Gastroesophageal sphincter (tissue), 4 donors: ENCODE data around the gene PABPN1L. TPM values are rescaled to one million over a fixed set of nuclear protein-coding genes. Genes with fewer than 3 reads are reported as not detected.

ENCODE experiments used
- ATAC-seq: fragments of 150-250 bp; one replicate; pipeline ENCODE4 v1.9.1; 2016; ENCODE audit warnings: mild to moderate bottlenecking, moderate library complexity
- H3K27ac ChIP-seq, 4 donors: fragments of 200-600 bp; sonication (generic) in 3 of 4; 1 replicate in 3 of 4; 2 replicates in 1 of 4; pipeline ENCODE4 v1.5.1; 2016 to 2019
- H3K27me3 ChIP-seq: fragments of 200-600 bp; sonication (generic); one replicate; pipeline ENCODE4 v1.5.1; 2019
- H3K36me3 ChIP-seq, 2 donors: fragments of 200-600 bp; sonication (generic); one replicate each; pipeline ENCODE4 v1.5.1; 2019; ENCODE audit warnings: control low read depth in 1 of 2
- H3K4me1 ChIP-seq, 3 donors: fragments of 200-600 bp; sonication (generic); 1 replicate in 2 of 3; 2 replicates in 1 of 3; pipeline ENCODE4 v1.5.1; 2016 to 2019; ENCODE audit warnings: control low read depth in 2 of 3
- H3K4me3 ChIP-seq, 2 donors: fragments of 200-600 bp; sonication (generic); one replicate each; pipeline ENCODE4 v1.5.1; 2019; ENCODE audit warnings: mild to moderate bottlenecking in 1 of 2, moderate library complexity in 1 of 2
- H3K9me3 ChIP-seq, 3 donors: fragments of 200-600 bp; sonication (generic); one replicate each; pipeline ENCODE4 v1.5.1; 2017 to 2019; ENCODE audit warnings: control low read depth in 2 of 3
- EP300 ChIP-seq: sonication (generic); formaldehyde crosslinking; IDR thresholded peaks from one replicate; pipeline ENCODE4 v1.6.1; 2017; ENCODE audit warnings: antibody characterized with exemption, mild to moderate bottlenecking
- POLR2A ChIP-seq, 2 donors: fragments of 450-650 bp; IDR thresholded peaks; one replicate each; pipeline ENCODE4 v1.6.1; 2017; ENCODE audit warnings: antibody characterized with exemption in 2 of 2, mild to moderate bottlenecking in 2 of 2, moderate library complexity in 1 of 2
- POLR2AphosphoS5 ChIP-seq: sonication (generic); formaldehyde crosslinking; IDR thresholded peaks from one replicate; pipeline ENCODE4 v1.6.1; 2017; ENCODE audit warnings: antibody characterized with exemption
- WGBS, 2 donors: methylation state at CpG; one replicate each; pipeline ENCODE4 v1.1.5; 2018; ENCODE audit warnings: low coverage in 1 of 2; 5-methylcytosine and 5-hydroxymethylcytosine counted together
- total RNA-seq, 4 donors: library from RNA; depleted of rRNA; stranded (reverse); fragments of >200 nt; gene quantifications; one replicate each; pipeline ENCODE4 v1.1.0, GENCODE V29; 2016
- TF ChIP-seq, protein P1 (sequence below), 4 experiments: fragments of 200-600 bp in 2 of 4; fragments of 450-650 bp in 2 of 4; sonication (generic) in 1 of 4; IDR thresholded peaks; one replicate each; pipeline ENCODE4 v1.5.1; 2017 to 2019; ENCODE audit warnings: antibody characterized with exemption in 4 of 4, mild to moderate bottlenecking in 2 of 4, moderate library complexity in 2 of 4

PABPN1L gene
- under 1 TPM in 1 of 4 donors, not detected in 3; 0.54 TPM for total RNA-seq

DNA sequence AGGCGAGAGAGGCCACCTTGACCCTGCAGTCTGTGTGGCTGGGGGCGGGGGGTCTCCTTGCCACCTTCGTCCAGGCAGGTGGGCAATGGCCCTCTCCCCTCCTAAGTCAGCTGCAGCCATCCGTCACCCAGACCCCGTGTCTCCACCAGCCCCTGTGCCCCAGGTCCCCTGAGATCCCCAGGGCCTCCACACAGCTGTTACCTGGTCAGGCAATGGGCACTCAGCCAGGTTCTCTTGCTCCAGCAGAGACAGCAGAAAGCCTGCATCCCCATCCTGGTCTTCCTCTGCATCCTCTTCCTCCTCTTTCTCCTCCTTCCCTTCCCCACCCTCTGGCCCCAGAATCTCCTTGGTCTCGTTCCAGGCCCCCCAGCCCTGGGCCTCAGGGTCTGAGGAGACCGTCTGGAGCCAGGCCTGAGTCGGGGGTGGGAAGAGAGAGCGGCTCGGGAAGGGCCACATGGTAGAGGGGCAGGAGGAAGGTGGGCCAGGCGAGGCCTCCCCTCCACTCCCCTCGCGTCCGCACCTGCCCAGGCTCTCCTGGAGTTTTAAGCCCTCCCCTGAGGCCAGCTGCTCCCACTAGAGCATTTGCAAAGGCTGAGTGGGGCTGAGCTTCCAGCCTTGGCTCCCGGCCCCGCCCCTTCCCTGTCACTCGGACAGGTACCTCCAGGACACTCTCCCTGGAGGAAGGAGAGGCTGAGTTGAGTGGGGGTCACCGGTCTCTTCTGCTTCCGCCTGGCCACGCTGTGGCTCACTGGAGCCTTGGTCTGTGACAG, at the start of gene PABPN1L:
Gene PABPN1L (minus strand): TSS at position 510 of the 770 bp plus-strand sequence. CDS start 54 bp downstream, at position 456.
- Histone ChIP-seq H3K4me3 (no peak within 1 kb of the TSS), H3K27ac (no peak within 1 kb of the TSS), H3K4me1 (peaks cover 0 to 11% (median 0%) of the 10 kb centered on the region in 3 donors), H3K36me3 (peaks cover 0 to 27% of the 10 kb centered on the region in 2 donors), H3K27me3 (peaks cover 53% of the 10 kb centered on the region), H3K9me3 (no peaks in the 10 kb centered on the region)
- WGBS, 2 donors: 48% methylated on average over 2 of the region's 20 CpGs; no CpG with 5 or more reads in 1 of the 2 donors
- TF ChIP-seq, protein P1, sequence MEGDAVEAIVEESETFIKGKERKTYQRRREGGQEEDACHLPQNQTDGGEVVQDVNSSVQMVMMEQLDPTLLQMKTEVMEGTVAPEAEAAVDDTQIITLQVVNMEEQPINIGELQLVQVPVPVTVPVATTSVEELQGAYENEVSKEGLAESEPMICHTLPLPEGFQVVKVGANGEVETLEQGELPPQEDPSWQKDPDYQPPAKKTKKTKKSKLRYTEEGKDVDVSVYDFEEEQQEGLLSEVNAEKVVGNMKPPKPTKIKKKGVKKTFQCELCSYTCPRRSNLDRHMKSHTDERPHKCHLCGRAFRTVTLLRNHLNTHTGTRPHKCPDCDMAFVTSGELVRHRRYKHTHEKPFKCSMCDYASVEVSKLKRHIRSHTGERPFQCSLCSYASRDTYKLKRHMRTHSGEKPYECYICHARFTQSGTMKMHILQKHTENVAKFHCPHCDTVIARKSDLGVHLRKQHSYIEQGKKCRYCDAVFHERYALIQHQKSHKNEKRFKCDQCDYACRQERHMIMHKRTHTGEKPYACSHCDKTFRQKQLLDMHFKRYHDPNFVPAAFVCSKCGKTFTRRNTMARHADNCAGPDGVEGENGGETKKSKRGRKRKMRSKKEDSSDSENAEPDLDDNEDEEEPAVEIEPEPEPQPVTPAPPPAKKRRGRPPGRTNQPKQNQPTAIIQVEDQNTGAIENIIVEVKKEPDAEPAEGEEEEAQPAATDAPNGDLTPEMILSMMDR (IDR thresholded peaks at IDR 0.05): no peak
- no peak for TF ChIP-seq POLR2A (IDR thresholded peaks at IDR 0.05)
- no peak for TF ChIP-seq EP300
- no peak for TF ChIP-seq POLR2AphosphoS5
- no peak for ATAC-seq

GRCh38 chr16:88915639-88916327, 49.3 kb upstream of the PABPN1L start:
- H3K27me3 ChIP-seq: peaks cover 86% of the 10 kb centered on the region
- H3K4me3 ChIP-seq: no peak overlapping the region
- H3K9me3 ChIP-seq: no peaks in the 10 kb centered on the region
- ATAC-seq: no peak
- no peak for TF ChIP-seq POLR2A (IDR thresholded peaks at IDR 0.05)
- TF ChIP-seq, protein P1 (IDR thresholded peaks at IDR 0.05): no peak
- TF ChIP-seq EP300: no peak
- TF ChIP-seq POLR2AphosphoS5: no peak
- WGBS, 2 donors: 86 to 91% methylated on average over 12 to 16 of the region's 30 CpGs
- no peak overlapping the region for H3K27ac ChIP-seq
- no peaks in the 10 kb centered on the region for H3K36me3 ChIP-seq
- H3K4me1 ChIP-seq: peaks cover 0 to 19% (median 5%) of the 10 kb centered on the region in 3 donors

GRCh38 chr16:88914750-88915368, 48.4 kb upstream of the PABPN1L start:
- H3K9me3 ChIP-seq: no peaks in the 10 kb centered on the region
- no peaks in the 10 kb centered on the region for H3K36me3 ChIP-seq
- ATAC-seq: peak; percentile 28
- H3K4me1 ChIP-seq: peaks cover 0 to 19% (median 0%) of the 10 kb centered on the region in 3 donors
- no peak for TF ChIP-seq EP300
- TF ChIP-seq, protein P1 (IDR thresholded peaks at IDR 0.05): no peak
- no peak for TF ChIP-seq POLR2AphosphoS5
- no peak for TF ChIP-seq POLR2A (IDR thresholded peaks at IDR 0.05)
- H3K27me3 ChIP-seq: peaks cover 87% of the 10 kb centered on the region
- H3K27ac ChIP-seq: no peak overlapping the region
- H3K4me3 ChIP-seq: no peak overlapping the region
- WGBS, 2 donors: no CpG with 5 or more reads among the region's 20 CpGs

GRCh38 chr16:88913870-88914269, 47.4 kb upstream of the PABPN1L start:
- TF ChIP-seq POLR2AphosphoS5: no peak
- no peak for TF ChIP-seq EP300
- TF ChIP-seq POLR2A (IDR thresholded peaks at IDR 0.05): no peak
- TF ChIP-seq, protein P1 (IDR thresholded peaks at IDR 0.05): no peak
- ATAC-seq: no peak
- Histone ChIP-seq H3K27ac (no peak overlapping the region), H3K36me3 (no peaks in the 10 kb centered on the region), H3K4me1 (peaks cover 0 to 19% (median 0%) of the 10 kb centered on the region in 3 donors), H3K9me3 (no peaks in the 10 kb centered on the region), H3K4me3 (no peak overlapping the region), H3K27me3 (peaks cover 81% of the 10 kb centered on the region)
- 80 to 100% methylated on average over 1 to 2 of the region's 13 CpGs for WGBS, 2 donors
